ENCODE results near the gene IRX6. TPM values are rescaled to one million over a fixed set of nuclear protein-coding genes. Genes with fewer than 3 reads are reported as not detected.
A peak's percentile ranks its signal among the peaks of the same experiment; 100 is the strongest.

The IRX6 gene
- total and polyA plus RNA-seq, 2 experiments from 2014 or later = 0.09 to 0.15 TPM

DNA sequence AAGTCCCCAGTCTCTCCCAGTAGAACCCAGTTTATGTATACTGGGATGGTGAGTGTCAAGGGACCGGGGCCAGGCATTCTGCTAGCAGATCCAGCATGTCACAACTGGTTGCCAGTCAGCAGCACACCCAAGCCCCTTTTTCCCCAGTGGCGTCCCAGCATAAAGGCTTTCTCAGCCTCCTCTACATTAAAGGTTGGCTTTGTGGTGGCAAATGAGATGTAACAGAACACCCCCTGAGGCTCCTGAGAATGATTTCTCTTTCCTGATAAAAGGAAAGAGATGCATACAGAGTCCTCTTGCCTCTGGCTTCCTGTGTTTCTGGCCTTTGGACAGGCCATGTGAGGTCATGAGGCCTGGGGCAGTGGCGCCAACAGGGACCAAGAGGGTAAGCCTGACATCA lies 27.9 kb downstream of the IRX6 start:
- Histone ChIP-seq H3K4me3 (no peak overlapping the region), H3K9me3 (ENCODE audit: low read depth) (no peaks in the 10 kb centered on the region), H3K27me3 (peaks cover 2% of the 10 kb centered on the region), H3K27ac (no peak overlapping the region), H3K36me3 (no peaks in the 10 kb centered on the region), H3K4me1 (ENCODE audit: low read depth) (no peaks in the 10 kb centered on the region)
- TF ChIP-seq CTCF (IDR thresholded peaks at IDR 0.05; ENCODE audit: low read depth, low read length) = no peak
- no peak for DNase-seq (ENCODE audit: low read depth in 1 of 2, low spot score in 1 of 2)

- no peak for TF ChIP-seq CTCF (IDR thresholded peaks at IDR 0.05; ENCODE audit: low read depth, low read length)
- no peak for DNase-seq (ENCODE audit: low read depth in 1 of 2, low spot score in 1 of 2)
Observed at GRCh38 chr16:55357241-55357640, 33.2 kb downstream of the IRX6 start.

GRCh38 chr16:55359946-55360345 lies 35.9 kb downstream of the IRX6 start:
- no peak for DNase-seq (ENCODE audit: low read depth in 1 of 2, low spot score in 1 of 2)
- no peaks in the 10 kb centered on the region for H3K9me3 ChIP-seq (ENCODE audit: low read depth)
- H3K4me1 ChIP-seq (ENCODE audit: low read depth) = no peaks in the 10 kb centered on the region
- no peak overlapping the region for H3K27ac ChIP-seq
- no peaks in the 10 kb centered on the region for H3K36me3 ChIP-seq
- no peak overlapping the region for H3K4me3 ChIP-seq
- TF ChIP-seq CTCF (IDR thresholded peaks at IDR 0.05; ENCODE audit: low read depth, low read length) = no peak
- peaks cover 42% of the 10 kb centered on the region for H3K27me3 ChIP-seq

More at GRCh38 chr16:55357241-55357640, 33.2 kb downstream of the IRX6 start:
- Histone ChIP-seq H3K36me3 (no peaks in the 10 kb centered on the region), H3K27me3 (peaks cover 33% of the 10 kb centered on the region), H3K27ac (no peak overlapping the region), H3K9me3 (ENCODE audit: low read depth) (no peaks in the 10 kb centered on the region), H3K4me3 (no peak overlapping the region), H3K4me1 (ENCODE audit: low read depth) (no peaks in the 10 kb centered on the region)

DNA sequence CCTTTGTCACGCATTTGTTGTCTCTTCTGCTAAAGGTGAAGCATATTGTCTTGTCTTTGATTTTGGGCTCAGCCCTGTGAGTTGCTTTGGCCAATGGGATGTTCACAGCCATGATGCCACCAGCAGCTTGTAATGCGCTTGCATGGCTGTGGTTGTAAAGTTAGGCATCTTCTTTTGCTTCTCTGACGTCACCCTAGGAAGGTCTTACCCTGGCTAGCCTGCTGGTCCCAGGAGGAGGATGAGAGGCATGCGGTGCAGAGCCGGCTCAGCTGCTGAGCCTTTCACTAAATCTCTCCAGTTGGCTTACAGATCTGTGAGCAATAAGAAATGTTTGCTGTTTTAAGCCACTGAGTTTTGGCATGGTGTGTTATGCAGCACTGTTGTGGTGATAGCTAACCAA lies 40.8 kb downstream of the IRX6 start:
- DNase-seq (ENCODE audit: low read depth in 1 of 2, low spot score in 1 of 2) = no peak
- Histone ChIP-seq H3K27ac (no peak overlapping the region), H3K4me3 (no peak overlapping the region), H3K4me1 (ENCODE audit: low read depth) (peaks cover 8% of the 10 kb centered on the region), H3K9me3 (ENCODE audit: low read depth) (no peaks in the 10 kb centered on the region), H3K27me3 (peaks cover 48% of the 10 kb centered on the region), H3K36me3 (no peaks in the 10 kb centered on the region)
- TF ChIP-seq CTCF (IDR thresholded peaks at IDR 0.05; ENCODE audit: low read depth, low read length) = no peak

DNA sequence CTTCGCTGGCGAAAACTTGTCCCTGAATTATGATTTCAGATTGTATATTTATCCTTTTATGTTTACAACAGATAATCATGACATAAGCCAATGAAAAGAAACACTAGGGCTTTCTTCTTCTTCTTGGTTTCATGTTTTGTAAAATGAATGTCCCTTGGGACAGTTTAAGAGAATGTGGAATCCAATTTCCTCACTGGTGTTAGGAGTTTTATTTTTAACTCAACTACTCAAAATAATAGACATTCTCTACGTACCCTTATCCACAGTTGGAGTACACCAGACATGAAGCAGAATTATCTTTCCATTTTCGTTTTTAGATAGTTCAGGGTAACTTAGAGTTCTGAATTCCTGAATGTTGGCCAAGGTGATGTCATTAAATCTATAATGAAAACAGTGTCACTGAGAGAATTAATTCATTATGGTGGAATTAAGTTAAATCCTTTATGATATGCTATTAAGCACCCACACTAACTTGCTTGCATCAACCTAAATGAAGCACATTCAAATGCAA lies 43.4 kb downstream of the IRX6 start:
- no peak overlapping the region for H3K4me3 ChIP-seq
- peaks cover 40% of the 10 kb centered on the region for H3K27me3 ChIP-seq
- no peaks in the 10 kb centered on the region for H3K9me3 ChIP-seq (ENCODE audit: low read depth)
- H3K27ac ChIP-seq = no peak overlapping the region
- no peak for TF ChIP-seq CTCF (IDR thresholded peaks at IDR 0.05; ENCODE audit: low read depth, low read length)
- peaks cover 13% of the 10 kb centered on the region for H3K4me1 ChIP-seq (ENCODE audit: low read depth)
- peak in 1 of 2 donors; percentile 3 for DNase-seq (ENCODE audit: low read depth in 1 of 2, low spot score in 1 of 2)
- H3K36me3 ChIP-seq = no peaks in the 10 kb centered on the region

Measured in cardiac muscle cell (in vitro differentiated cells and primary cell).